GM13977 (cell line): ENCODE data around the gene MBTPS2.
"Not testable (repeated sequence)": the region's sequence is repeated elsewhere in the genome, so short reads cannot be mapped to it uniquely, and the experiment has no call there.

Experiments used
- DNase-seq: peaks from one replicate; pipeline ENCODE4 v3.0.0; 2012; ENCODE audit warnings: low spot score
- in situ Hi-C: fragments of 300-500 bp; cut with MboI; formaldehyde crosslinking; loops from one replicate; pipeline ENCODE4 v1.12.0; 2022; ENCODE audit warnings: low sequenced_read_pairs, low pct_unique_long_range_greater_than_20kb, mixed read lengths, inconsistent platforms; ENCODE audit not compliant: unreplicated experiment
- TF ChIP-seq, protein P1 (sequence below): IDR thresholded peaks from 2 replicates; pipeline ENCODE4 v1.5.1; 2012; ENCODE audit warnings: mild to moderate bottlenecking, control low read depth; ENCODE audit not compliant: insufficient read depth; ENCODE audit errors: extremely low read depth, missing control alignments

The MBTPS2 gene

DNA sequence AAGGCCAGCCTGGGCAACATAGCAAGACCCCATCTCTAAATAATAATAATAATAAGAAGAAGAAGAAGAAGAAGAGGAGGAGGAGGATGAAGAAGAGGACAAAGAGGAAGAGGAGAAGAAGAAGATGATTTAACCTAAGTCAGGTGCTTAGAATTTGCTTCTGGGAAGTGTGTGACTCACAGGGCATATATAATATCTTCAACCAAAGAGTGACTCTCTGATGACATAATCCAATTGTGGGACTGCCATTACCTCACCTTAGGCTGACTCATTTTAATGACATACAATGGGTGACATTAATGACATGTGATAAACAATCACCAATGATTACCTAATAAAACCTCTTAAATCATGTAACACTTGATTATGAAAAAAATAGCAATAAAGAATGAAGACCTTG lies 32.7 kb upstream of the MBTPS2 start:
- in situ Hi-C loops: no loop called here
- no peak for DNase-seq
- TF ChIP-seq, protein P1, sequence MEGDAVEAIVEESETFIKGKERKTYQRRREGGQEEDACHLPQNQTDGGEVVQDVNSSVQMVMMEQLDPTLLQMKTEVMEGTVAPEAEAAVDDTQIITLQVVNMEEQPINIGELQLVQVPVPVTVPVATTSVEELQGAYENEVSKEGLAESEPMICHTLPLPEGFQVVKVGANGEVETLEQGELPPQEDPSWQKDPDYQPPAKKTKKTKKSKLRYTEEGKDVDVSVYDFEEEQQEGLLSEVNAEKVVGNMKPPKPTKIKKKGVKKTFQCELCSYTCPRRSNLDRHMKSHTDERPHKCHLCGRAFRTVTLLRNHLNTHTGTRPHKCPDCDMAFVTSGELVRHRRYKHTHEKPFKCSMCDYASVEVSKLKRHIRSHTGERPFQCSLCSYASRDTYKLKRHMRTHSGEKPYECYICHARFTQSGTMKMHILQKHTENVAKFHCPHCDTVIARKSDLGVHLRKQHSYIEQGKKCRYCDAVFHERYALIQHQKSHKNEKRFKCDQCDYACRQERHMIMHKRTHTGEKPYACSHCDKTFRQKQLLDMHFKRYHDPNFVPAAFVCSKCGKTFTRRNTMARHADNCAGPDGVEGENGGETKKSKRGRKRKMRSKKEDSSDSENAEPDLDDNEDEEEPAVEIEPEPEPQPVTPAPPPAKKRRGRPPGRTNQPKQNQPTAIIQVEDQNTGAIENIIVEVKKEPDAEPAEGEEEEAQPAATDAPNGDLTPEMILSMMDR: no peak

DNA sequence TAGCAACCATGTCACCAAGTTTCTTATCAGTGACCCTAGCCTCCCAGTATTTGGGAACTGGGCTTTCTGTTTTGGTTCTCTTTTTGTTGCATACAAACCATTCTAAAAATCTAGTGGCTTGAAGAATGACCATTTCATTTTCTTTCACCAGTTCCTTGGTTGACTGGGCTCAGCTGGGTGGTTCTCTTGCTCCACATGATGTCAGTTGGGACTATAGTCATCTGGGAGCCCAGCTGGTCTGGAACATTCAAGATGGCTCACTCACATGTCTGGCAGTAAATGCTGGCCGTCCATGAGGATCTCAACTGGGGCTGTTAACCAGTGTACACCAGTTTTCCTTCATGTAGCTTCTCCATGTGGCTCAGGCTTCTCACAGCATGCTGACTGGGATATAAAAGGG lies 27.6 kb upstream of the MBTPS2 start:
- in situ Hi-C loops: no loop called here
- DNase-seq: no peak
- TF ChIP-seq, protein P1: no peak

DNA sequence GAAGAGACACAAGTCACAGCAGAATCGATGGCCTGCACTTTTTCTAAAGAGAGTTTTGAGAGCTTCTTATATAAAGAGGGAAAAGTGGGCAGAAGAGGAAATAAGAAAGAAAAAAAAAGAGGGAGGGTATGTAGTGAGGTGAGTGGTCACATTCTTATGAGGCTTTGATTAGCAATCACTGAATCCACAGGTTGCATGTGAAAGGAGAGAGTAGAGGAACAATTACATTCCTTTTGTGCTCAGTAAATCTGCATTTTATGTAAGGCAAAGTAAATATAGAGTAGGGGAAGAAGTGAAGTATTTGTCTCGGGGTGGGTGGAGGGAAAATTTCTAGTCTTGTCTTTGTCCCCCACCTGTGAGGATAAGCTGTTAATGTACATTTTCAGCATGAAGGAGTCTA lies 26.8 kb upstream of the MBTPS2 start:
- TF ChIP-seq, protein P1: no peak
- in situ Hi-C loops: no loop called here
- DNase-seq: no peak

DNA sequence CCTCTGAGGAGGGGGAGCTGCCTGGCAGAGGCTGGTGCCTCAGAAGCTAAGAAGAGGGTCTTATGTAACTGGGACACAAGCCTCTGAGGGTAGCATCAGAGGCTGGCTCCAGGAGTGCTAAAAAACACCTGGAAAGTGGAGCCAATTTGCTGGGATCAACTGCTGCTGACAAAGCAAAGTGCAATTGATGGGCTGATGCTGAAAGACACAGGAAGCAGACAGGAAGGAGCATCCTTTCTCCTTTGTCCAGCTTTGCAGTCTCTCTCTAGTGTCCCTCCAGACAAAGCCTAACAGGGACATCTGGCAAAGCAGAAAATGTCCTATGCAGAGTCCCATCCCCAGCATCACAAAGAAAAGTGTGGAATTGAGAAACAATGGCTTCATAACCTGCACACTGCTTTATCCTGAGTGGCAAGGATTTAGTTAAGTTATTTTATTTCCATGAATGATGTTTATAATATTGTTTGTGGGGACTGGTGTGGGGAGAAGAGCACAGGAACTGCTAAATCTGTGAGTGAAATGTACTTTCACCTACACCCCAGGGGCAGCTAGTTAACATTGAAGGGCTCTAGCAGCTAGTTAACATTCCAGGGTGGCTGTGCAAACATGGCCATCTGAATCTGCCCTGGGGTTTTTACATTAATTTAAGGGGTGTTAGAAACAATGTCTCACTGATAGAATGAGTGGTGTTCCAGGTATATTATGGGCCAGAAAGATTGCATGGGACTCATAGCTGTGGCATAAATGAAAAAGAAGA lies 25.6 kb upstream of the MBTPS2 start:
- in situ Hi-C loops: no loop called here
- TF ChIP-seq, protein P1: no peak
- DNase-seq: no peak

DNA sequence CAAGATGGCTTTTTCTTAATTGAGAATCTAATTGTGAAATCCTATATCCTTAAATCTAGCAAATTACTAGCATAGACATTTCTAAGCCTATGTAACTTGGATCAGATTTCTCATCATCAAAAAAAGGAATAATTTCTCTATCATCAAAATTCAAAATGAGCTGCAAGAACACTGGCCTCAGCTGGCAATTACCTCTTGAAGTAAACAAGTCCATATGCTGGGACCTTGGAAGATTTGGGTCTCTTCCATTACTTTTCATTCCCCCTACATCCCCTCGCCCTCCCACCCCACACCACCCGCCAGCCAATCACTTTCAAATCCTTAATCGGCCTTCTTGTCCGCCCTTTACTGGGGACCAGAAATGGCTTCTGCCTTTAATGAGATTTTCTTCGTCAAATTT lies 23.3 kb upstream of the MBTPS2 start:
- DNase-seq: no peak
- in situ Hi-C loops: no loop called here
- TF ChIP-seq, protein P1: no peak

DNA sequence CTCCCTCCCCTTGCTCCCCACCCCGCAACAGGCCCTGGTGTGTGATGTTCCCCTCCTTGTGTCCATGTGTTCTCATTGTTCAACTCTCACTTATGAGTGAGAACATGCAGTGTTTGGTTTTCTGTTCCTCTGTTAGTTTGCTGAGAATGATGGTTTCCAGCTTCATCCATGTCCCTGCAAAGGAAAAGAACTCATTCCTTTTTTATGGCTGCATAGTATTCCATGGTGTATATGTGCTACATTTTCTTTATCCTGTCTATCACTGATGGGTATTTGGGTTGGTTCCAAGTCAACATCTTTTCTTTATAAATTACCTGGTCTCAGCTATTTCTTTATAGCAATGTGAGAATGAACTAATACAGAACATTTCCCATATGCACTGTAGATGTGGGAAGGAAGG lies 19.2 kb upstream of the MBTPS2 start:
- DNase-seq, in situ Hi-C loops: not testable (repeated sequence)

DNA sequence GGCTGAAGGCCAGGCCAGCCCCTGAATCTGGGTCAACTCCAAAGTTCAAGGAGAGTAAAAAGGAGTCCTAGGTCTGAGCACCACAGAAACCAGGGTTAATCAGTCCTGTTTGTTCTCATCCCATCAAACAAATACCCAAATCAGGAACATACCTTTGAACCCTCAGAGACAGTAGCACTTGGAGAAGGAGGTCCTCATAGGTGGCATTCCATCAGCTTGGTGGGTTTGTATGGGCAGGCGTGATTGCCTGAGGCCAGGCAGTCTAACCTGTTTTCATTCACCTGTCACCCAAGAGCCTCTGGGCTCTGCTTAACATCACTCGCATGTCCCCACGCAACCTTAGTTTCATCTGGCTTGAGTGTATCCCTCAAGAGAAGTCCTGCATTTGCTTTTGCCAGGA lies 17.5 kb upstream of the MBTPS2 start:
- DNase-seq: no peak
- in situ Hi-C loops: no loop called here
- TF ChIP-seq, protein P1: no peak
